MCF 10A (cell line): ENCODE measurements around the gene TMEM244. TPM values are rescaled to one million over a fixed set of nuclear protein-coding genes. Genes with fewer than 3 reads are reported as not detected.

Experiments used
- BruUV-seq: library from RNA; stranded (reverse); fragments of 400-500 nt; replicated peaks from 2 replicates; lab custom pipeline; 2021; lab: Mats Ljungman, UMichigan
- CTCF ChIA-PET: fragments of 300-600 bp; sonication (Branson Sonifier 250); formaldehyde crosslinking; extraction: SDS; loops from one replicate; lab custom pipeline; 2021; ENCODE audit warnings: antibody characterized with exemption, inconsistent platforms; lab: Yijun Ruan, JAX
- POLR2A ChIA-PET: fragments of 300-600, 350-650 bp; sonication (Branson Sonifier 250); formaldehyde crosslinking; extraction: SDS; loops from one replicate; lab custom pipeline; 2020; ENCODE audit warnings: antibody characterized with exemption, inconsistent platforms; lab: Yijun Ruan, JAX
- DNase-seq: peaks from one replicate; pipeline ENCODE4 v3.0.0-alpha.2; 2018; ENCODE audit not compliant: unreplicated experiment
- H3K27ac Mint-ChIP-seq: one replicate; pipeline ENCODE4 v1.8.0; 2022; ENCODE audit warnings: mild to moderate bottlenecking, low read depth, mixed read lengths; ENCODE audit not compliant: unreplicated experiment
- H3K27me3 Mint-ChIP-seq: one replicate; pipeline ENCODE4 v1.8.0; 2022; ENCODE audit warnings: mixed read lengths; ENCODE audit not compliant: insufficient read depth, unreplicated experiment
- H3K36me3 Mint-ChIP-seq: one replicate; pipeline ENCODE4 v1.8.0; 2022; ENCODE audit warnings: mild to moderate bottlenecking, moderate library complexity, mixed read lengths; ENCODE audit not compliant: insufficient read depth, unreplicated experiment
- H3K4me1 Mint-ChIP-seq: one replicate; pipeline ENCODE4 v1.8.0; 2022; ENCODE audit warnings: mixed read lengths; ENCODE audit not compliant: insufficient read depth, unreplicated experiment
- H3K4me3 Mint-ChIP-seq: one replicate; pipeline ENCODE4 v1.8.0; 2022; ENCODE audit warnings: mild to moderate bottlenecking, moderate library complexity, mixed read lengths; ENCODE audit not compliant: unreplicated experiment
- H3K9me3 Mint-ChIP-seq: one replicate; pipeline ENCODE4 v1.8.0; 2022; ENCODE audit warnings: mixed read lengths; ENCODE audit not compliant: unreplicated experiment
- intact Hi-C: fragments of 100-400 bp; cut with micrococcal nuclease; formaldehyde crosslinking; loops from 2 replicates; pipeline ENCODE4 v1.14.1; 2022
- total RNA-seq: library from RNA; stranded (reverse); gene quantifications from 2 replicates; pipeline ENCODE4 v1.2.3, GENCODE V29; 2022
- TF ChIP-seq, protein P1 (sequence below): fragments of 200-600 bp; IDR thresholded peaks from one replicate; pipeline ENCODE4 v1.8.0; 2022; ENCODE audit warnings: antibody characterized with exemption, mild to moderate bottlenecking; ENCODE audit not compliant: unreplicated experiment

TMEM244 gene
- total RNA-seq, 1 experiment from 2014 or later, result not detected

DNA sequence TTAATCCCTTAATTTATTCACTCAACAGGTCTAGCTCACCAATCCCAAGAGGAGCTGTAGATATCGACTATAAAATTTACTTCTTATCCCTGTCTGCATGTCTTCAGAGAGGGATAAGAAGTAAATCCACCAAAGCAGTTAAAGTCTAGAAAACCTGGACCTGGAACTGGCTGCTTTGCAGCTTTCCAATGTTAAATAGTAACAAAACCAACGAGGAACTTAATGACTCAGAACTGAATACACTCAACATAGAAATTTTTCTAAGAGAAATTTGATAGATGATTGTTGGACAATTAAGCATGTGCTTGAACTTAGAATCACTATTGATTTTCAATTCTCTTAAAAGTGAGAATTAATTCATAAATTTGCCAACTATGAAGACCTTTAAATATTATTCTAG, 11.5 kb upstream of the TMEM244 start:
- Mint-ChIP-seq H3K27ac (no peak overlapping the region), H3K27me3 (no peaks in the 10 kb centered on the region), H3K36me3 (no peaks in the 10 kb centered on the region), H3K4me3 (no peak overlapping the region), H3K9me3 (no peaks in the 10 kb centered on the region), H3K4me1 (no peaks in the 10 kb centered on the region)
- DNase-seq, result no peak
- CTCF ChIA-PET, result no interaction called here
- TF ChIP-seq, protein P1, sequence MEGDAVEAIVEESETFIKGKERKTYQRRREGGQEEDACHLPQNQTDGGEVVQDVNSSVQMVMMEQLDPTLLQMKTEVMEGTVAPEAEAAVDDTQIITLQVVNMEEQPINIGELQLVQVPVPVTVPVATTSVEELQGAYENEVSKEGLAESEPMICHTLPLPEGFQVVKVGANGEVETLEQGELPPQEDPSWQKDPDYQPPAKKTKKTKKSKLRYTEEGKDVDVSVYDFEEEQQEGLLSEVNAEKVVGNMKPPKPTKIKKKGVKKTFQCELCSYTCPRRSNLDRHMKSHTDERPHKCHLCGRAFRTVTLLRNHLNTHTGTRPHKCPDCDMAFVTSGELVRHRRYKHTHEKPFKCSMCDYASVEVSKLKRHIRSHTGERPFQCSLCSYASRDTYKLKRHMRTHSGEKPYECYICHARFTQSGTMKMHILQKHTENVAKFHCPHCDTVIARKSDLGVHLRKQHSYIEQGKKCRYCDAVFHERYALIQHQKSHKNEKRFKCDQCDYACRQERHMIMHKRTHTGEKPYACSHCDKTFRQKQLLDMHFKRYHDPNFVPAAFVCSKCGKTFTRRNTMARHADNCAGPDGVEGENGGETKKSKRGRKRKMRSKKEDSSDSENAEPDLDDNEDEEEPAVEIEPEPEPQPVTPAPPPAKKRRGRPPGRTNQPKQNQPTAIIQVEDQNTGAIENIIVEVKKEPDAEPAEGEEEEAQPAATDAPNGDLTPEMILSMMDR, result no peak
- BruUV-seq, result no TSS peak
- POLR2A ChIA-PET, result interaction anchor here (0.7 kb wide), 1 partner anchor 16 kb away, joined by 3 read pairs; no protein-coding TSS in a partner anchor
- intact Hi-C loops, result no loop called here

- no peak overlapping the region for H3K4me3 Mint-ChIP-seq
- no peaks in the 10 kb centered on the region for H3K27me3 Mint-ChIP-seq
- BruUV-seq, result no TSS peak
- H3K4me1 Mint-ChIP-seq, result no peaks in the 10 kb centered on the region
- no peak overlapping the region for H3K27ac Mint-ChIP-seq
- intact Hi-C loops, result no loop called here
- no peaks in the 10 kb centered on the region for H3K9me3 Mint-ChIP-seq
- TF ChIP-seq, protein P1, result no peak
- ChIA-PET CTCF (no interaction called here), POLR2A (no interaction called here)
- no peak for DNase-seq
- H3K36me3 Mint-ChIP-seq, result no peaks in the 10 kb centered on the region
Observed at GRCh38 chr6:129871221-129871620, 10.1 kb upstream of the TMEM244 start.

GRCh38 chr6:129867403-129867802, 6.3 kb upstream of the TMEM244 start:
- no peak for DNase-seq
- Mint-ChIP-seq H3K36me3 (peaks cover 9% of the 10 kb centered on the region), H3K4me3 (no peak overlapping the region), H3K27me3 (no peaks in the 10 kb centered on the region), H3K4me1 (no peaks in the 10 kb centered on the region), H3K9me3 (no peaks in the 10 kb centered on the region), H3K27ac (no peak overlapping the region)
- TF ChIP-seq, protein P1, result no peak
- ChIA-PET CTCF (no interaction called here), POLR2A (no interaction called here)
- BruUV-seq, result no TSS peak
- intact Hi-C loops, result no loop called here

- Mint-ChIP-seq H3K27me3 (no peaks in the 10 kb centered on the region), H3K27ac (no peak overlapping the region), H3K4me1 (no peaks in the 10 kb centered on the region), H3K36me3 (peaks cover 9% of the 10 kb centered on the region), H3K4me3 (no peak overlapping the region), H3K9me3 (no peaks in the 10 kb centered on the region)
- ChIA-PET POLR2A (no interaction called here), CTCF (no interaction called here)
- DNase-seq, result no peak
- BruUV-seq, result no TSS peak
- intact Hi-C loops, result no loop called here
- TF ChIP-seq, protein P1, result no peak
Observed at GRCh38 chr6:129866688-129867087, 5.6 kb upstream of the TMEM244 start.
